ENCODE data around the gene FAM53A.

FAM53A gene

DNA sequence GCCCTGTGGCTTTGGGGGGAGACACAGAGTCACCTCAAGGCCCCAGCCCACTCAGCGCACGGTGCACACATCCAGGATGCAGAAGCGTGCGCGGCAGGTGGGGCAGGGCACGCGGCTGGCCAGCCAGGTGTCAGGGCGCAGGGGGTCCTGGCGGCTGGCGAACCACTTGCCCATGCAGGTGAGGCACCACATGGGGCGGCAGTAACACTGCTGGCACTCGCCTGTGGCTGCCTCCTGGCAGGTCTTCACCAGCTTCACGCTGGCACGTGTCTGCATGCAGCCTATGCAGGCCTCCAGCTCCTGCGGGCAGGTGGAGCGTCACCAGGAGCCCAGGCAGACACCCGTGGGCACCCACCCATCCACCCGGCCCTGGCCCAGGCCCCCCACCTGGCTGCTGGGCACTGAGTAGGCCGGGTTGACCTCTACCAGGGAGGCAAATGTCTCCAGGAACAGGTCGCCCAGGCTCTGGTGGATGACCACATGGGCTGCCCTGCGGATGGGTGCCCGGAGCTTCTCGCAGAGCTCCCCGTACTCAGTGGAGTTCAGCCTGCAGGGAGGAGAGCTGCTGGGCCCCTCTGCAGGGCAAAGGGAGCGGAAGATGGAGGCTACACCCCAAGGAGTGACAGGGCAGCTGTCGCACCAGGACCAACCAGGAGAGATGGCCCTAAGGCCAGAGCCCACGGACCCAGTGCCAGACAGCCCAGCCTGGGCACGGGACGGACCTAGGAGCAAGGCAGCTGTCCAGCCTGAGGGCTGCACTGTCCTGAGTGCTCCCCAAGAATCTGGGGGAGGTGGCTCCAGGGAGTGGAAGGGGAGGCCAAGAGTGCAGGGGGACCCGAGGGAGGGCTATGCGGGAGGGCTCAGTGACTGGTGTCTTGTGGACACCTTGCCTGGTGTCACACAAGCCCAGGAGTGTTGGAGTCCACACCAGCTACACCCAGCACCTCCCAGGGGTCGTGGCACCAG lies 33.3 kb upstream of the FAM53A start:
- no peaks in the 10 kb centered on the region for H3K9me3 Mint-ChIP-seq
- TF ChIP-seq, protein P1, sequence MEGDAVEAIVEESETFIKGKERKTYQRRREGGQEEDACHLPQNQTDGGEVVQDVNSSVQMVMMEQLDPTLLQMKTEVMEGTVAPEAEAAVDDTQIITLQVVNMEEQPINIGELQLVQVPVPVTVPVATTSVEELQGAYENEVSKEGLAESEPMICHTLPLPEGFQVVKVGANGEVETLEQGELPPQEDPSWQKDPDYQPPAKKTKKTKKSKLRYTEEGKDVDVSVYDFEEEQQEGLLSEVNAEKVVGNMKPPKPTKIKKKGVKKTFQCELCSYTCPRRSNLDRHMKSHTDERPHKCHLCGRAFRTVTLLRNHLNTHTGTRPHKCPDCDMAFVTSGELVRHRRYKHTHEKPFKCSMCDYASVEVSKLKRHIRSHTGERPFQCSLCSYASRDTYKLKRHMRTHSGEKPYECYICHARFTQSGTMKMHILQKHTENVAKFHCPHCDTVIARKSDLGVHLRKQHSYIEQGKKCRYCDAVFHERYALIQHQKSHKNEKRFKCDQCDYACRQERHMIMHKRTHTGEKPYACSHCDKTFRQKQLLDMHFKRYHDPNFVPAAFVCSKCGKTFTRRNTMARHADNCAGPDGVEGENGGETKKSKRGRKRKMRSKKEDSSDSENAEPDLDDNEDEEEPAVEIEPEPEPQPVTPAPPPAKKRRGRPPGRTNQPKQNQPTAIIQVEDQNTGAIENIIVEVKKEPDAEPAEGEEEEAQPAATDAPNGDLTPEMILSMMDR (IDR thresholded peaks at IDR 0.05; ENCODE audit: unreplicated experiment in 3 of 3): no peak
- peak overlapping the region; percentile 42 to 88 (median 64) for H3K4me3 Mint-ChIP-seq
- H3K36me3 Mint-ChIP-seq (ENCODE audit: low read depth): no peaks in the 10 kb centered on the region
- peaks cover 10% of the 10 kb centered on the region for H3K4me1 Mint-ChIP-seq
- H3K27ac Mint-ChIP-seq: no peak overlapping the region
- H3K27me3 Mint-ChIP-seq (ENCODE audit: low read depth): no peaks in the 10 kb centered on the region

DNA sequence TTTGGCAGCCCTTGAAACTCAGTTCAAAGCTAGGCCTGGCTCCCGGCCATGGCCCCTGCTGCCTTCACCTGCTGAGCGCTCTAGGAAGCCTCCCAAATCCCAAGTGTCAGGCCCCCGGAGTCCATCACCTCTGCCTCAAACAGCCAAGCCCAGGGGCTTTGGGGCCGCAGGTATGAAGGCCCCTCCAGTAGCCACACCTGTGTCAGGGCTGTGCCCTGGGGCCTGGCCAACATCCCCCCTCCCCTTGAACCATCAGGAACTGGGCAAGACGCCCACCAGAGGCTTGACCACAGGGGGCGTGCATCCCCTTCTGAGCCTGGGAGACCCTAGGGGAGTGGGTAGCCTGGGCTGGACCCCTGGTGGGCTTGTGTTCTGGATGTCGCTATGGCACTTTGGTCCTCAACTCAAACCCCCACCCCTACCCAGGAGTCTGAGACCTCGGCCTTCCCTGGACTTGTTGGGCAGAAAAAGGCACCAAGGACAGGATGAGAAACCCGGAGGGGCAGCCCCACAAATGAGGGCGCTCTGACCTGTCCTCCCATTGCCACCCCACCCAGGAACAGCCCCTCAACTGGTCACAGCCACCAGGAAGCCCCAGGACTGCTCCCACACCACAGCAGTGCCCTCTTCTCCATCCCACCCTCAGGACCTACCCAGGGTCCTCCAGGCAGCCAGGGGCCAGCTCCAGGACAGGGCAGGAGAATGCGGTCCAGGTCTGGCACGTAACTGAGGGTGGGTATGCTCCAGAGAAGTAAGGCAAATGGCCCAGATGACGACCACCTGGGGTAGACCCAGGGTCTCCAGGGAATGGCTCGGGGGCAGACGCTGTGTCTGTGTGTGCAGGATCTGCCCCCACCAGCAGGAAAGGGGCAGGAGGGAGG lies 32.2 kb upstream of the FAM53A start:
- H3K4me3 Mint-ChIP-seq: peak overlapping the region in 2 of 3 experiments; percentile 41 to 63
- TF ChIP-seq, protein P1 (IDR thresholded peaks at IDR 0.05; ENCODE audit: unreplicated experiment in 3 of 3): no peak
- no peaks in the 10 kb centered on the region for H3K27me3 Mint-ChIP-seq (ENCODE audit: low read depth)
- H3K9me3 Mint-ChIP-seq: no peaks in the 10 kb centered on the region
- peaks cover 8% of the 10 kb centered on the region for H3K4me1 Mint-ChIP-seq
- H3K36me3 Mint-ChIP-seq (ENCODE audit: low read depth): peaks cover 2% of the 10 kb centered on the region
- no peak overlapping the region for H3K27ac Mint-ChIP-seq

DNA sequence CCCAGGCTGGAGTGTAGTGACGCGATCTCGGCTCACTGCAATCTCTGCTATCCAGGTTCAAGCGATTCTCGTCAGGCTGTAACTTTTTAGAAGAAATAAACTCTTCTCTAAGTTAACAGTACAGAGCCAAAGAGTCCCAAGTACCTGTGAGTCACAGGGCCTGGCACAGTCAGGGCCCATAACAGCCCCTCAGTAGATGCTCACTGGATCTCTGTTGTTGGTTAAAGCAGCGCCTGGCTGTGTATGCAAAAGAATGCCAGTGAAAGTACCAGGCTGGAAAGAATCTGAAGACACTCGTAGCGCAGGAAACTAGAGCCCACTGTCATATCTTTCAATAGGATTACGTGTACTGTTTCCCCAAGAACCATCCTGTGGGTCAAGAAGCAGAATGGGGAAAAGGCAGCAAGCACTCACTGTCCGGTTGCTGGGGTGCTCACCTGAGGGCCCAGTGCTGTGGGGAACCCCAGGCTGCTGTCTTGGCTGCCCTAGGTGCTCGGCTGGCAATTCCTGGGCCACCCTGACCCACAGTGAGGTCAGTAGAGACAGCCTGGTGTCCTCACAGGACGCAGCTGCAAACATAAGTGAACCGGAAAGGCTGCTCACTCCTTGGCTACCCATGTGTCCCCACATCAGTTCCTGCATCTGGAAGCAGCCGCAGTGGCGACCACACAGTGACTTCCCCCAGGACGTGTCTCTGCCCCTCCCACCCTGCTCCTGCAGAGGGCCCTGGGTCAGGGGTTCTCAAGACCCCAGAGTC lies 31.1 kb upstream of the FAM53A start:
- peaks cover 16% of the 10 kb centered on the region for H3K4me1 Mint-ChIP-seq
- peak overlapping the region; percentile 86 to 94 (median 86) for H3K4me3 Mint-ChIP-seq
- H3K9me3 Mint-ChIP-seq: no peaks in the 10 kb centered on the region
- peak overlapping the region; percentile 29 to 56 (median 41) for H3K27ac Mint-ChIP-seq
- H3K36me3 Mint-ChIP-seq (ENCODE audit: low read depth): peaks cover 9% of the 10 kb centered on the region
- no peaks in the 10 kb centered on the region for H3K27me3 Mint-ChIP-seq (ENCODE audit: low read depth)
- TF ChIP-seq, protein P1 (IDR thresholded peaks at IDR 0.05; ENCODE audit: unreplicated experiment in 3 of 3): no peak

DNA sequence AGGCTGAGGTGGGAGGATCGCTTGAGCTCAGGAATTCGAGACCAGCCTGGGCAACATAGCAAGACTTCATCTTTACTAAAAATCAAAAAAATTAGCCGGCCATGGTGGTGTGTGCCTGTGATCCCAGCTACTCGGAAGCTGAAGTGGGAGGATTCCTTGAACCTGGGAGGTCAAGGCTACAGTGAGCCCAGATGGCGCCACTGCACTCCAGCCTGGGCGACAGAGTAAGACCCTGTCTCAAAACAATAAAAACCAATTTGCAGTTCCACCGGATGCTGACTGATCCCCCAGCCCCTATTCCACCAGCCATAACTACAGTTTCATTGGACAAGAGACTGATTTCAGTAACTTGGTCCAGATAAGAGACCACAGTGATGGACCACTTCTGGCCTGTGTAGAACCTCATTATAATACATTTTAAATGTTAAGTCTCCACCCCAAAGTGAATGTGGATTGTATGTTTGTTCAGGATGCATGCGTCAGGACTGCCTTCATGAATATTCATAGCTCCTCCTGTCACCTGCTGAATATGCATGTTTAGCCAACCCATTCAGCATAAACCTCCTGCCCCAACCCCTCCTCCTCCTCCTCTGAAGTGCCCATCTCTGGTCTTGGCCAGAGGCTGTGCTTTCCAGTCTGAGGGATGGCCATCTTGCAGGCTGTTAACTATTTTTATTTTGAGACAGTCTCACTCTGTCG lies 30.3 kb upstream of the FAM53A start:
- H3K36me3 Mint-ChIP-seq (ENCODE audit: low read depth): peaks cover 13% of the 10 kb centered on the region
- peak overlapping the region in 2 of 3 experiments; percentile 29 to 70 for H3K27ac Mint-ChIP-seq
- no peaks in the 10 kb centered on the region for H3K27me3 Mint-ChIP-seq (ENCODE audit: low read depth)
- TF ChIP-seq, protein P1 (IDR thresholded peaks at IDR 0.05; ENCODE audit: unreplicated experiment in 3 of 3): no peak
- H3K4me3 Mint-ChIP-seq: peak overlapping the region; percentile 86 to 94 (median 86)
- H3K4me1 Mint-ChIP-seq: peaks cover 20% of the 10 kb centered on the region
- H3K9me3 Mint-ChIP-seq: no peaks in the 10 kb centered on the region
